Measurements from ENCODE around the gene CSMD2. TPM values are rescaled to one million over a fixed set of nuclear protein-coding genes. Genes with fewer than 3 reads are reported as not detected.

Gene CSMD2
- total RNA-seq, 1 donor from 2014 or later: 0.55 TPM

DNA sequence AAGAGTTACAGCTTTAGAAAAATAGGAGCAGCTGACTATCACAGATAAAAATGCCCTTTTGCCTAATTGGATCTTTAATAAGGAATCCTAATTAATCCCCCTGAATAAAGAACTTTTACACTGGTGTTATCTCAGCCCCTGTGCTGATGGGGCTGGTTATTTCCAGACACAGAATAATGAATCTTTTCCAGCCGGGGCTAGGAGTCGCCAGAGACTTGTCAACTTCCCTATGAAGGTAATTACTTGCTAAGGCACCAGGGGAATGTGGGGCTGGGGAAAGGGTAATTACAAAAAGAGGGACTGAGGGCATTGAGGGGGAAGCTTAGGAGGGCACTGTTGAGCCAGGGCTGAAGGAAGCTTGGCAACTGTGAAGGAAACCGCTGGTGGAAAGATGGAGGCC is 266.6 kb downstream of the CSMD2 start:
- DNase-seq (ENCODE audit: low spot score): no peak
- H3K4me3 Mint-ChIP-seq (ENCODE audit: unreplicated experiment): no peak overlapping the region
- H3K4me1 Mint-ChIP-seq (ENCODE audit: low read depth): no peaks in the 10 kb centered on the region
- no peaks in the 10 kb centered on the region for H3K9me3 Mint-ChIP-seq (ENCODE audit: low read depth)
- H3K27ac Mint-ChIP-seq (ENCODE audit: unreplicated experiment): no peak overlapping the region
- no peaks in the 10 kb centered on the region for H3K36me3 Mint-ChIP-seq (ENCODE audit: low read depth)
- H3K27me3 Mint-ChIP-seq (ENCODE audit: low read depth): no peaks in the 10 kb centered on the region
- TF ChIP-seq, protein P1, sequence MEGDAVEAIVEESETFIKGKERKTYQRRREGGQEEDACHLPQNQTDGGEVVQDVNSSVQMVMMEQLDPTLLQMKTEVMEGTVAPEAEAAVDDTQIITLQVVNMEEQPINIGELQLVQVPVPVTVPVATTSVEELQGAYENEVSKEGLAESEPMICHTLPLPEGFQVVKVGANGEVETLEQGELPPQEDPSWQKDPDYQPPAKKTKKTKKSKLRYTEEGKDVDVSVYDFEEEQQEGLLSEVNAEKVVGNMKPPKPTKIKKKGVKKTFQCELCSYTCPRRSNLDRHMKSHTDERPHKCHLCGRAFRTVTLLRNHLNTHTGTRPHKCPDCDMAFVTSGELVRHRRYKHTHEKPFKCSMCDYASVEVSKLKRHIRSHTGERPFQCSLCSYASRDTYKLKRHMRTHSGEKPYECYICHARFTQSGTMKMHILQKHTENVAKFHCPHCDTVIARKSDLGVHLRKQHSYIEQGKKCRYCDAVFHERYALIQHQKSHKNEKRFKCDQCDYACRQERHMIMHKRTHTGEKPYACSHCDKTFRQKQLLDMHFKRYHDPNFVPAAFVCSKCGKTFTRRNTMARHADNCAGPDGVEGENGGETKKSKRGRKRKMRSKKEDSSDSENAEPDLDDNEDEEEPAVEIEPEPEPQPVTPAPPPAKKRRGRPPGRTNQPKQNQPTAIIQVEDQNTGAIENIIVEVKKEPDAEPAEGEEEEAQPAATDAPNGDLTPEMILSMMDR (IDR thresholded peaks at IDR 0.05): no peak

DNA sequence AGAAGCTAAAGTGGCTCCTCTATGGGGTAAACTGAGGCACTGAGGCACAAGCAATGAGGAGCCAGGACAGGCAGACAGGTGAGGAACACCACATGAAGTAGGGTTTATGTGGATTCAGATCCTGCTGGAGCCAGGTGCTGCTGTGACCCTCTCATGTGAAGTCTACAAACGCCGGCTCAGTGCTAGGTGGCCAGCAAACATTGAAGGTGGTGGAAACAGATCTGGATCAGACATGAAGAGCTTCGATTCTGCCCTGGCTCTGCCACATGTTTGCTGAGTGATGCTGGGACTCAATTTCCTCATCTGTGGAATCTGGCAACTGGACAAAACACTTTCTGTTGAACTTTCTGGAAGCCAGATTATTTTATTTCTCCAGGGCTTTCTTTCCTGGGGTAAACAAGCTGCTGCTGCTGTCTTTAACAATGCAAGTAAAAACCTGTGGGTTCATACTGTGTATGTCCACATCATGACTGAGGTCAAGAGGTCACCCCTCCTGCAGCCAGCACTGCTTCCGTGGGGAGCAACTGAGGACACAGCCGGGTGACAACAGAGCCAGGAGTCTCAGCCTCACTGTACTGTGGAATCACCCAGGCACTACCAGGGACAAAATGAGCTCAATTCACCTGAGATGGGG is 267.8 kb downstream of the CSMD2 start:
- Mint-ChIP-seq H3K4me1 (ENCODE audit: low read depth) (no peaks in the 10 kb centered on the region), H3K4me3 (ENCODE audit: unreplicated experiment) (no peak overlapping the region), H3K27me3 (ENCODE audit: low read depth) (no peaks in the 10 kb centered on the region), H3K9me3 (ENCODE audit: low read depth) (no peaks in the 10 kb centered on the region), H3K27ac (ENCODE audit: unreplicated experiment) (no peak overlapping the region), H3K36me3 (ENCODE audit: low read depth) (no peaks in the 10 kb centered on the region)
- TF ChIP-seq, protein P1 (IDR thresholded peaks at IDR 0.05): no peak
- no peak for DNase-seq (ENCODE audit: low spot score)

DNA sequence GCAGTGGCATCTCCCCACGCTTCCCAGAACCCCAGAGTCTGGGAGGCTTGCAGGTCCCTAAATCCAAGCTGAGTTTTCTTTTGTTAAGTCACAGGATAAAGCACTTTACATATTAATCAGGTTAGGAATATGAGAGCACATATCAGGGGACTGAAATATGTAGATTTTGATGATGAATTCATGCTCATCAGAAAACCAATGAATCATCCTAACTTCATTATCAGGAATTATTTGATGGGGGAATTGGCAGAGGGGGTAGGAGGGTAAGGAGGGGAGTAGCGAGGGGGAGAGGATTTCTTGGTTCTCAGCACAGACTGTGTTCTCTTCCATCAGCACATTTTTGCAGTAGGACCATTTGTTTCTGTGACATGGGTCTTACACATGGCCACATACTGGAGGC is 269.1 kb downstream of the CSMD2 start:
- no peaks in the 10 kb centered on the region for H3K36me3 Mint-ChIP-seq (ENCODE audit: low read depth)
- no peaks in the 10 kb centered on the region for H3K4me1 Mint-ChIP-seq (ENCODE audit: low read depth)
- H3K27ac Mint-ChIP-seq (ENCODE audit: unreplicated experiment): no peak overlapping the region
- TF ChIP-seq, protein P1 (IDR thresholded peaks at IDR 0.05): no peak
- H3K27me3 Mint-ChIP-seq (ENCODE audit: low read depth): no peaks in the 10 kb centered on the region
- no peak overlapping the region for H3K4me3 Mint-ChIP-seq (ENCODE audit: unreplicated experiment)
- DNase-seq (ENCODE audit: low spot score): no peak
- H3K9me3 Mint-ChIP-seq (ENCODE audit: low read depth): no peaks in the 10 kb centered on the region

DNA sequence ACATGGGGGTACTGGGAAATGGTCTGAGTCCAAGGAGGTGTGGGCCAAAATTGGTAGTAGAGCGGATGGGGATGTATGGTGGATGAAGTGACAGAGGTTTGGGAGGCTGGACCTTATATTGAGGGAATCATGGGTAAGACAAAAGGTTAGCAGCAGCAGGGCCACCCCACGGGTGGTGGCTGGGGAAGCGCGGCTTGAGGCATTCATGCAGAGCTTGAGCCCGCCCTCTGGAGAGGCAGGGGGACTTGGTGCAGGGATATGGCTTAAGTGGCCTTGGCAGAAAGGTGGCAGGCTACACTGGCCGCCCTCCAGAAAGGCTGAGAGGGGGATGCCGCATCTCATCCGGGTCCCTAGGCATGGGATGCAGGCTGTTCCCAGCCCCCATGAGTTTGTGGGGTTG is 269.6 kb downstream of the CSMD2 start:
- no peaks in the 10 kb centered on the region for H3K27me3 Mint-ChIP-seq (ENCODE audit: low read depth)
- no peak overlapping the region for H3K27ac Mint-ChIP-seq (ENCODE audit: unreplicated experiment)
- H3K9me3 Mint-ChIP-seq (ENCODE audit: low read depth): no peaks in the 10 kb centered on the region
- DNase-seq (ENCODE audit: low spot score): no peak
- no peak overlapping the region for H3K4me3 Mint-ChIP-seq (ENCODE audit: unreplicated experiment)
- H3K4me1 Mint-ChIP-seq (ENCODE audit: low read depth): no peaks in the 10 kb centered on the region
- H3K36me3 Mint-ChIP-seq (ENCODE audit: low read depth): no peaks in the 10 kb centered on the region
- TF ChIP-seq, protein P1 (IDR thresholded peaks at IDR 0.05): no peak

DNA sequence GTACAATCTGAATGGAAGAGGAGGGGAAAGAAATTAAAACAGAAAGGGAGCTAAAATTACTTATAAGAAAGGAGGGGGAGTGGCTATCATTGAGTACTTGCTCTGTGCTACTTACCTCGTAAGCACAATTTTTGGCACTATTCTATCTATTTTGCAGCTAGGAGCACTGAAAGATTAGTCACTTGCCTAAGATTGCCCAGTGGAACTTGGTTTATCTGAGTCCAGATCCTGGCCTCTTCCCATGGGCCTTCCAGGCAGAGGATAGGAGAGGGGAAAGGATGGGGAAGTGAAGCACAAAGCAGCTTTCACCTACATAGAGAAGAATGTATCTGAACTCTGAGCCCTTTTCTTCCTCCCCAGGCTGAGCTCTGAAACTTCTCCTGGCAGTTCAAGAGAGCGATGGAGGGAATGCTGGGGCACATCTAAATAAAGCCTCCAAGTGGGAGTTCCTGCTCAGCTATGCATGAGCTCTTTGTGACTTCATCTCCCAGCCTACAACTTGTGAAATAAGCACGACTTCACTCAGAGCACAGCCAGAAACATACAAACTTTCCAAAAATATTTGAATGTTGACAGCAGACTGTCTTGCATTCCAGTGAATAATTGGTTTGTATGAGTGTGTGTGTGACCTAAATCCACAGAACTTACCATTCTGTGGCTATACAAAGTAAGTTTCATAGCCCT is 271.7 kb downstream of the CSMD2 start:
- Mint-ChIP-seq H3K4me1 (ENCODE audit: low read depth) (no peaks in the 10 kb centered on the region), H3K27ac (ENCODE audit: unreplicated experiment) (no peak overlapping the region), H3K9me3 (ENCODE audit: low read depth) (peaks cover 2% of the 10 kb centered on the region), H3K4me3 (ENCODE audit: unreplicated experiment) (no peak overlapping the region), H3K36me3 (ENCODE audit: low read depth) (no peaks in the 10 kb centered on the region), H3K27me3 (ENCODE audit: low read depth) (no peaks in the 10 kb centered on the region)
- TF ChIP-seq, protein P1 (IDR thresholded peaks at IDR 0.05): no peak
- no peak for DNase-seq (ENCODE audit: low spot score)
